Thoracic aorta (tissue), 2 donors: ENCODE measurements around the gene ARHGAP10. TPM values are rescaled to one million over a fixed set of nuclear protein-coding genes. Genes with fewer than 3 reads are reported as not detected.

ENCODE experiments used
- ATAC-seq: fragments of 150-250 bp; one replicate; pipeline ENCODE4 v1.8.0; 2017; ENCODE audit warnings: low read depth; ENCODE audit not compliant: insufficient number of reproducible peaks, low FRiP score
- DNase-seq: peaks from one replicate; pipeline ENCODE4 v3.0.0-alpha.2; 2020; ENCODE audit warnings: low spot score
- H3K27ac ChIP-seq, 2 donors: fragments of 200-600 bp; sonication (generic); 1 replicate in 1 of 2; 2 replicates in 1 of 2; pipeline ENCODE4 v1.5.1; 2016; ENCODE audit warnings: mild to moderate bottlenecking in 2 of 2, moderate library complexity in 2 of 2
- H3K27me3 ChIP-seq: fragments of 200-600 bp; sonication (generic); replicated peaks from 2 replicates; pipeline ENCODE4 v1.6.0; 2016; ENCODE audit warnings: mild to moderate bottlenecking; ENCODE audit not compliant: insufficient read depth
- H3K36me3 ChIP-seq: fragments of 200-600 bp; sonication (generic); one replicate; pipeline ENCODE4 v1.5.1; 2016
- H3K4me1 ChIP-seq, 2 donors: fragments of 200-600 bp; sonication (generic); 1 replicate in 1 of 2; 2 replicates in 1 of 2; pipeline versions ENCODE4 v1.5.1 to v1.6.0; 2016; ENCODE audit warnings: low read depth in 2 of 2, mild to moderate bottlenecking in 1 of 2; ENCODE audit not compliant: control insufficient read depth in 1 of 2
- H3K4me3 ChIP-seq: fragments of 200-600 bp; sonication (generic); 2 replicates; pipeline ENCODE4 v1.5.1; 2016; ENCODE audit warnings: mild to moderate bottlenecking
- H3K9me3 ChIP-seq: fragments of 200-600 bp; sonication (generic); 2 replicates; pipeline ENCODE4 v1.5.1; 2016
- total RNA-seq, 2 donors: library from RNA; depleted of rRNA; stranded (reverse); fragments of >200 nt; gene quantifications; one replicate each; pipeline versions ENCODE4 v1.1.0 to v1.2.3, GENCODE V29; 2016
- TF ChIP-seq, protein P1 (sequence below): fragments of 200-600 bp; sonication (generic); IDR thresholded peaks from one replicate; pipeline ENCODE4 v1.5.1; 2019; ENCODE audit warnings: antibody characterized with exemption

ARHGAP10 gene
- total RNA-seq, 2 donors from 2014 or later, result 195 to 211 TPM

DNA sequence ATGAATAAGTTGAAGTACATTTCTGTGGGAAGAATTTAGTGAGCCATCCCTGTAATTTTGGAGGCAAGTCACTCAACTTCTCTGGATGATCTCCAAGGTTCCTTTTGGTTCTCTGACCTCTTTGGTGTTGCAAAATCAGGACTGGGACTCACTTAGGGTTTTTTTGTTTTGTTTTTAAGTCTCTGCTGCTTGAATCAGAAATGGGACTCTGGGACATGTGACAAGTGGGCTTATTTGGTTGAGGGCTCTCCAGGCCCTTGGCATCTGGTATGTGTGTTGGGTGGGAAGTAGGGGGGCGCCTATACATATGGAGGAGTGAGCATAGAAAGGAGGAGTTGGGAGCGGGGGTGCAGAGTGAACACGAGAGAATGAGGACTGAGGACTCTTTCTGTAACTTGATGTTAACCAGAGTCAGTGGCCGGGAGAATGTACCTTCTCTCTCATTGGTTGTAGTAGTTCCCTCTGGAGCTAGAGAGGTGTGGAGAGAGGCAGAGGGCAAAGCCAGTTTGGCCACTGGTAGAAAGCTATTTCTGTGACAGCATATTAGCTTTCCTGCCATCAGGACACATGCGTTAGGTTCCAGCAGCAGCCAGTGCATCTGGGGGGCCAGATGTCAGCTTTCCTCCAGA lies 1.9 kb downstream of the ARHGAP10 start:
- TF ChIP-seq, protein P1, sequence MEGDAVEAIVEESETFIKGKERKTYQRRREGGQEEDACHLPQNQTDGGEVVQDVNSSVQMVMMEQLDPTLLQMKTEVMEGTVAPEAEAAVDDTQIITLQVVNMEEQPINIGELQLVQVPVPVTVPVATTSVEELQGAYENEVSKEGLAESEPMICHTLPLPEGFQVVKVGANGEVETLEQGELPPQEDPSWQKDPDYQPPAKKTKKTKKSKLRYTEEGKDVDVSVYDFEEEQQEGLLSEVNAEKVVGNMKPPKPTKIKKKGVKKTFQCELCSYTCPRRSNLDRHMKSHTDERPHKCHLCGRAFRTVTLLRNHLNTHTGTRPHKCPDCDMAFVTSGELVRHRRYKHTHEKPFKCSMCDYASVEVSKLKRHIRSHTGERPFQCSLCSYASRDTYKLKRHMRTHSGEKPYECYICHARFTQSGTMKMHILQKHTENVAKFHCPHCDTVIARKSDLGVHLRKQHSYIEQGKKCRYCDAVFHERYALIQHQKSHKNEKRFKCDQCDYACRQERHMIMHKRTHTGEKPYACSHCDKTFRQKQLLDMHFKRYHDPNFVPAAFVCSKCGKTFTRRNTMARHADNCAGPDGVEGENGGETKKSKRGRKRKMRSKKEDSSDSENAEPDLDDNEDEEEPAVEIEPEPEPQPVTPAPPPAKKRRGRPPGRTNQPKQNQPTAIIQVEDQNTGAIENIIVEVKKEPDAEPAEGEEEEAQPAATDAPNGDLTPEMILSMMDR, result no peak
- Histone ChIP-seq H3K9me3 (no peaks in the 10 kb centered on the region), H3K36me3 (no peaks in the 10 kb centered on the region), H3K27me3 (no peaks in the 10 kb centered on the region), H3K27ac (peak overlapping the region; percentile 85 to 90), H3K4me3 (peak overlapping the region; percentile 94), H3K4me1 (peaks cover 22 to 36% of the 10 kb centered on the region in 2 donors)
- ATAC-seq (peak; percentile 27), DNase-seq (no peak)

DNA sequence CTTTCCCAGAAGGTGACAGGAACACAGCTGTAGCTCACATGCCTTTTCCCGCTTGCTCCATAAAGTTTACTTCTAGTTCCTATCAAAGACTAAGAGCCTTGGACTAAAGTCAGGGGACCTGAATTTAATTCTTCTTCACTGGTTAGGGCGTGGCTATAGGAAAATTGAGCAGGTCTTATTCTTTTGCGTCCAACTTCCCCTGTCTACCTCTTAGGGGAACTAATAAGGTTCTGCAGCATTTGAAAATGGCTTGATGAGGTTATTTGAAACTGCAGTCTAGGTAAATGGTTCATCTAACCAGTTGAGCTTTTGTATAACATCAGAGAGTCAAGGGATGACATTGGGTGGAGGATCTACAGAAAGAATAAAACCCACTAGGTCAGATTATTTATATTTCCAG lies 2.6 kb downstream of the ARHGAP10 start:
- peak overlapping the region; percentile 85 to 90 for H3K27ac ChIP-seq
- H3K9me3 ChIP-seq, result no peaks in the 10 kb centered on the region

DNA sequence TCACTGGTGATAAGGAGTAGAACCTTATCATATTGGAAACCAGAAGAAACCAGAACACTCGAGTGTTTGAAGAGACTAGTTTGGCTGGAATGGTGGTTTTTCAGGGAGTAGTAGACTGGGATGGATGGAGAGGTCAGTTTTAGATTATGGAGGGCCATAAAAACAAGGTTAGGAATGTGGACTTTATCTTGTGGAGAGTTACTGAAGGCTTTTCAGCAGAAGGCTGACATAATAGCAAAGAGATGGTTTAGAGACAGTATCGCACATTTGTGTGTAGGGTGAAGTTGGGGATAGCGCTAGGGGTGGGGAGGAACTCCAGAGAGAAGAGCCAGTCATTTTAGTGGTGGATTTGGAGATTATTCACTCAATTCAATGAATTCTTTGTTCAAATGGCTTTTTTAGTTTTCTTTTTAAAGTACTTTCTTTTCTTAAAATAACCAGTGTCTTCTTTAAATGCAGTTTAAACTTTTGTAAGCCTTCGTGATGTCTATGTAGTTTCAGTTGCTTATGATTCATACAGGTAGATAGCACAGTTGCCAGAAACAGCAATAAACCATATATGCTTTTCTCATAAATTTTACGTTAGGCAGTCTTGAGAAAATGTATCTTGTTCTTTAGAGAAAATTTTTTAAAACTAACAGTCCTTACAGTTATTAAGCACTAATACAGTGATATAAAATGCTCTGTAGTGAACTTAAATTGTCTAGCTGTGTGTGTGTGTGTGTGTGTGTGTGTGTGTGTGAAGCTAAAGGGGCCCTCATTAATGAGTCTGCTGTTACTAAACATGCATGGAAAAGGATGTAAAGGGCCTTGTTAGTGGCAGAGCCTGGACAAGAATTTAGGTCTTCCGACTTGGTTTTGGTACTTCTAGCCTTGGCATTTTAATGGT lies 3.8 kb downstream of the ARHGAP10 start:
- no peaks in the 10 kb centered on the region for H3K27me3 ChIP-seq
- DNase-seq (no peak), ATAC-seq (no peak)
- H3K27ac ChIP-seq, result peak overlapping the region; percentile 48 to 90
- H3K9me3 ChIP-seq, result no peaks in the 10 kb centered on the region
- peak overlapping the region; percentile 94 for H3K4me3 ChIP-seq
- no peaks in the 10 kb centered on the region for H3K36me3 ChIP-seq
- peaks cover 37 to 54% of the 10 kb centered on the region in 2 donors for H3K4me1 ChIP-seq
- TF ChIP-seq, protein P1, result no peak

More for the DNA sequence above, 2.6 kb downstream of the ARHGAP10 start:
- peaks cover 28 to 43% of the 10 kb centered on the region in 2 donors for H3K4me1 ChIP-seq
- ATAC-seq, result no peak
- DNase-seq, result no peak
- peak overlapping the region; percentile 94 for H3K4me3 ChIP-seq
- H3K36me3 ChIP-seq, result no peaks in the 10 kb centered on the region
- TF ChIP-seq, protein P1, result no peak
- H3K27me3 ChIP-seq, result no peaks in the 10 kb centered on the region

DNA sequence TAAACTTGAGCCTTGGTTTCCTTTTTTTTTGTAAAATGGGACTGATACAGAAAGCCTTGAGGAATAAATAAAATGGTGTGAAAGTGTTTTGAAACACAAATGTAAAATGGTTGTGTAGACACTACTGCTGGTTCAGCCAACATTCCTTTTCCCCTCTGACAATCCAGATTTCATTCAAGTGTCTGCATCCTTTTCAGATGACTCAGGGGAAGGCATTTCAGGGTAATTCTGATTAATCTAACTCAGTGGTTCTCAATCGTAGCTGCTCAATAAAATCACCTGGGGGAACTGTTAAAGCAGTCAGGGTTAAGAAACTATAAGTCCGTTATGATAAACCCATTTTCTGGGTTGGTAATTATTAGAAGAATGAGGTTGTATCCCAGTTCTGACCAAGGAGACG lies 4.6 kb downstream of the ARHGAP10 start:
- Histone ChIP-seq H3K27me3 (no peaks in the 10 kb centered on the region), H3K9me3 (no peaks in the 10 kb centered on the region), H3K27ac (peak overlapping the region; percentile 48 to 90), H3K36me3 (no peaks in the 10 kb centered on the region), H3K4me1 (peaks cover 44 to 57% of the 10 kb centered on the region in 2 donors), H3K4me3 (peak overlapping the region; percentile 94)
- ATAC-seq, result no peak
- no peak for DNase-seq
- TF ChIP-seq, protein P1, result no peak

DNA sequence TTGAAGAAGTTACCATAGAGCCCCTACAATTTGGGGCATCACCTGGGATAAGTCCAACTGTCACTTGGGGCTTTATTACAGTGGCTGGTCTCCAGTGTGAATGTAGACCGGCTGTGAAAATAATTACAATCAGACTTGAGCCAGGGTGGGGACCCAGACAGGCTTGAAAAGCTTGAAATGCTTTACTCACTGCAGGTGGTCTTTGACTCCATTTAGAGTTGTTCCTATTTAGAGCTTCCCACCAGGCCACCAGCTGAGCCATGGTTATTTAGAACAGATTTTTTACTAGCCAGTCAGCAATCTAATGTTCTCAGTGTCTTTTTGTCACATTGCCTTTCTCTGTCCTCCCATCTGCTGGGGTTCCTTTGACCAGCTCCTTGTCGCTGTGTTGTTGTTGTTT lies 5.7 kb downstream of the ARHGAP10 start:
- no peak for ATAC-seq
- peak overlapping the region; percentile 33 for H3K4me3 ChIP-seq
- H3K27me3 ChIP-seq, result no peaks in the 10 kb centered on the region
- TF ChIP-seq, protein P1, result no peak
- peaks cover 50 to 68% of the 10 kb centered on the region in 2 donors for H3K4me1 ChIP-seq
- H3K9me3 ChIP-seq, result no peaks in the 10 kb centered on the region
- no peaks in the 10 kb centered on the region for H3K36me3 ChIP-seq
- DNase-seq, result no peak
- peak overlapping the region; percentile 48 to 90 for H3K27ac ChIP-seq
